ENCODE data around the gene ANK3. TPM values are rescaled to one million over a fixed set of nuclear protein-coding genes. Genes with fewer than 3 reads are reported as not detected.

ANK3 gene
- total RNA-seq, 4 donors from 2014 or later: 125 to 171 (median 149) TPM

DNA sequence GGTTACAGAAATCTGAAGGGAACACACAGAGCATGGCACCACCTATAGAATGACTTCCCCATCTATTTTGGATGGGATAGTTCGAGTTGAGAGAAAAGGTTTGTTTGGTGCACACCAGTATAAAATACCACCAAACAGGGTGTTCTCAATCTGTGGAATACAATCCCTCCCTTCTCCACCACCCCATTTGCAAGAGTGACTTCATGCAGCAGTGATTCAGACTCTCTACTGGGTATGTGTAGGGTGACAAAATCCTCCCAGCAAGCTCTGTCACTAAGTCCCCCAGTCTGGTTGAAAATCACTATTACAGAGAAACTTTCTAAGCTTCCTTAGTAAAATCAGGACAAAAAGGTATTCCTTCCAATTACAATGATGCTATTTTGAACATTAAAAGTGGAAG, 69.0 kb downstream of the ANK3 start:
- TF ChIP-seq, protein P1, sequence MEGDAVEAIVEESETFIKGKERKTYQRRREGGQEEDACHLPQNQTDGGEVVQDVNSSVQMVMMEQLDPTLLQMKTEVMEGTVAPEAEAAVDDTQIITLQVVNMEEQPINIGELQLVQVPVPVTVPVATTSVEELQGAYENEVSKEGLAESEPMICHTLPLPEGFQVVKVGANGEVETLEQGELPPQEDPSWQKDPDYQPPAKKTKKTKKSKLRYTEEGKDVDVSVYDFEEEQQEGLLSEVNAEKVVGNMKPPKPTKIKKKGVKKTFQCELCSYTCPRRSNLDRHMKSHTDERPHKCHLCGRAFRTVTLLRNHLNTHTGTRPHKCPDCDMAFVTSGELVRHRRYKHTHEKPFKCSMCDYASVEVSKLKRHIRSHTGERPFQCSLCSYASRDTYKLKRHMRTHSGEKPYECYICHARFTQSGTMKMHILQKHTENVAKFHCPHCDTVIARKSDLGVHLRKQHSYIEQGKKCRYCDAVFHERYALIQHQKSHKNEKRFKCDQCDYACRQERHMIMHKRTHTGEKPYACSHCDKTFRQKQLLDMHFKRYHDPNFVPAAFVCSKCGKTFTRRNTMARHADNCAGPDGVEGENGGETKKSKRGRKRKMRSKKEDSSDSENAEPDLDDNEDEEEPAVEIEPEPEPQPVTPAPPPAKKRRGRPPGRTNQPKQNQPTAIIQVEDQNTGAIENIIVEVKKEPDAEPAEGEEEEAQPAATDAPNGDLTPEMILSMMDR (IDR thresholded peaks at IDR 0.05 in 4 of 5, conservative IDR thresholded peaks at IDR 0.05 in 1 of 5): no peak
- TF ChIP-seq POLR2A (IDR thresholded peaks at IDR 0.05): no peak
- H3K4me1 ChIP-seq: no peaks in the 10 kb centered on the region
- no peak overlapping the region for H3K4me3 ChIP-seq

DNA sequence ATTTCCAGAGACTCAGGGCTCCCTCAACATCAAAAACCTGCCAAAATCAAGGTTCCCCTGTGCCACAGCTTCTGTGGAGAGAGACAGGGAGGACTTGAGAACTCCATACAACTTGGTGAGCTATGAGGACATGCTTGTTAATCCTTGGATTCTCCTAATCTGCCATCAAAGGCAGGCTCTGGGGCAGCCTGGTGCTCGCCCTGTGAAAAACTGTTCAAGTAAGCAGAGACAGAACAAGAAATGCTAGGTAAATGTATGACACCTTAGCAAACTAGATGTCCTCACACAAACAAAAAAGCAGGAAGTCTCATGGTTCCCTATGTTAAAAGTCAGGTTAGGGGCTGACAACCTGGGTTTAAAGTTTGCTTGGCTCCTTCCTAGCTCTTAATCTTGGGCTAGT, 73.6 kb downstream of the ANK3 start:
- no peak for ATAC-seq
- in situ Hi-C loops (cut with MboI; ENCODE audit: low sequenced_read_pairs in 4 of 4): no loop called here
- intact Hi-C loops (cut with DNase I; ENCODE audit: low total_unique reads): no loop called here

More for the DNA sequence above, 69.0 kb downstream of the ANK3 start:
- no peak for DNase-seq
- intact Hi-C loops (cut with DNase I; ENCODE audit: low total_unique reads) (no loop called here), in situ Hi-C loops (cut with MboI; ENCODE audit: low sequenced_read_pairs in 4 of 4) (no loop called here)
- H3K36me3 ChIP-seq: no peaks in the 10 kb centered on the region
- H3K27ac ChIP-seq: no peak overlapping the region
- H3K27me3 ChIP-seq: no peaks in the 10 kb centered on the region
- no peaks in the 10 kb centered on the region for H3K9me3 ChIP-seq
- no peak for ATAC-seq

DNA sequence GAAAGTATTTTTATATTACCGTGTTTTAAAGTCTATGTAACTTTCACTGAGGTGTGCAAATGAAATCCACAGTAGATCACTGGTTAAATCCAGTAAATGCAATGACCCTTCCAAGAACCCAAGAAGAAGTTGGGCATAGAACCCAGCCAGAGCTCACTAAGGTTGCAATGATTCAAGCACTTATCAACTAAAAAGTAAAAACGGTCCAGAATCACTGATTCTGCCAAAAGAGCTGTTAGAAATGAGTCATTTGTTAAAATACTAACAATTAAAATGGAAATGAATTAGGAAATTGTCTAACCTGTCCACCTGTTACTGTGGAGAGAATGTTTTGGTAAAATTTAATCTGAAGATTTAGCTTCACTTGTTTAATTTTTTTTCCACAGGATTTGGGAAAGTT, 74.4 kb downstream of the ANK3 start:
- no peaks in the 10 kb centered on the region for H3K4me1 ChIP-seq
- no peak overlapping the region for H3K27ac ChIP-seq
- intact Hi-C loops (cut with DNase I; ENCODE audit: low total_unique reads): no loop called here
- no peak for DNase-seq
- no peaks in the 10 kb centered on the region for H3K9me3 ChIP-seq
- no peak for TF ChIP-seq POLR2A (IDR thresholded peaks at IDR 0.05)
- TF ChIP-seq, protein P1 (IDR thresholded peaks at IDR 0.05 in 4 of 5, conservative IDR thresholded peaks at IDR 0.05 in 1 of 5): no peak
- no peaks in the 10 kb centered on the region for H3K36me3 ChIP-seq
- in situ Hi-C loops (cut with MboI; ENCODE audit: low sequenced_read_pairs in 4 of 4): no loop called here
- no peak for ATAC-seq
- no peak overlapping the region for H3K4me3 ChIP-seq
- no peaks in the 10 kb centered on the region for H3K27me3 ChIP-seq

More for the DNA sequence above, 73.6 kb downstream of the ANK3 start:
- Histone ChIP-seq H3K9me3 (no peaks in the 10 kb centered on the region), H3K4me1 (no peaks in the 10 kb centered on the region), H3K27me3 (no peaks in the 10 kb centered on the region), H3K27ac (no peak overlapping the region), H3K36me3 (no peaks in the 10 kb centered on the region), H3K4me3 (no peak overlapping the region)
- TF ChIP-seq POLR2A (IDR thresholded peaks at IDR 0.05): no peak
- TF ChIP-seq, protein P1 (IDR thresholded peaks at IDR 0.05 in 4 of 5, conservative IDR thresholded peaks at IDR 0.05 in 1 of 5): no peak
- no peak for DNase-seq

DNA sequence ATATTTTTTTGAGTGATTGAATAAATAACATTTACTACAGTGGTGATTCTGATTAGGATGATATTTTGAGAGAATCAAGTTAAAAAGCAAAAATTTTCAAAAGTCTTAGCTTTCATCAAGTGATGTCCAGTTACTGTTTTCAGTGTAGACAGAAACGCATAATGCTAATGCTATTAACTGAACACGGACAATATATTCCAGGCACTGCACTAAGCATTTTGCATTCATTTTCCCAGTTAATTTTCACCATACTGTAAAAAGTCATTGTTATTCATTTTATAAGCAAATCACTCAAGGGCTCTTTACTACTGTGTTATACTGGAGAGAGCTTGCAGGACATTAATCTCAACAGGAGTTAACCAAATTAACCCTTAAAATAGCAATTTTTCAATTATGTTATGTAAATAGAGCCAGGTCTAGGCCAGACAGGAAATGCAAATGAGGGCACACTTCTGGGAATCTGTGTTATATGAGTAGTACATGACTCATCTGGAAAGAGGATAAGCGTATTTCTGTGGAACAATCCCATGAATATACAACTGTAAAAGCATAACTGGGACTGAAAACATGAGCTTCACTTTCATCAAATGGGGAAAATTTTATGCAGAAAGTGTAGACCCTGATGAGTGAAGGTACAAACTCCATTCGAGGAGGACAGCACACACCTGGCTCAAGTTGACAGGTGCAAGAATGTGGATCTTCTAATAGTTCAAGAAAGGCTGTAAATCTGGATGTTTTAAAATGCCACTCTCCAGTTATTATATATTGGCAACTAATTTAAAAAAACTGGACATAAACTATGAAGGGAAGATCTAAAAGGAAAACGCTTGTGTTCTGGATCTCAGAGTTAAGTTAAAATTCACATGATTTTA, 75.4 kb downstream of the ANK3 start:
- H3K9me3 ChIP-seq: no peaks in the 10 kb centered on the region
- intact Hi-C loops (cut with DNase I; ENCODE audit: low total_unique reads): no loop called here

More for the DNA sequence above, 75.4 kb downstream of the ANK3 start:
- no peak for DNase-seq
- Histone ChIP-seq H3K4me3 (no peak overlapping the region), H3K27ac (no peak overlapping the region), H3K36me3 (no peaks in the 10 kb centered on the region), H3K27me3 (no peaks in the 10 kb centered on the region), H3K4me1 (no peaks in the 10 kb centered on the region)
- no peak for ATAC-seq
- in situ Hi-C loops (cut with MboI; ENCODE audit: low sequenced_read_pairs in 4 of 4): no loop called here
- TF ChIP-seq POLR2A (IDR thresholded peaks at IDR 0.05): no peak
- TF ChIP-seq, protein P1 (IDR thresholded peaks at IDR 0.05 in 4 of 5, conservative IDR thresholded peaks at IDR 0.05 in 1 of 5): no peak
